ENCODE data around the gene GTF3C1. TPM values are rescaled to one million over a fixed set of nuclear protein-coding genes. Genes with fewer than 3 reads are reported as not detected.

Gene GTF3C1
- total and polyA plus RNA-seq, 12 donors = 51.0 to 225 (median 84.3) TPM

GRCh38 chr16:27597361-27597760 is 47.6 kb upstream of the GTF3C1 start:
- 91 to 97% (median 94%) methylated on average over 3 of the region's 3 CpGs for WGBS, 4 donors
- Histone ChIP-seq H3K9me3 (replicated peaks in 1 of 3) (no peaks in the 10 kb centered on the region), H3K36me3 (replicated peaks in 1 of 2) (no peaks in the 10 kb centered on the region), H3K4me1 (replicated peaks in 1 of 2) (no peaks in the 10 kb centered on the region), H3K27ac (no peak overlapping the region), H3K27me3 (no peaks in the 10 kb centered on the region), H3K4me3 (no peak overlapping the region)
- TF ChIP-seq POLR2A (IDR thresholded peaks at IDR 0.05) = no peak
- no peak for TF ChIP-seq CTCF (IDR thresholded peaks at IDR 0.05)
- intact Hi-C loops (cut with DNase I) = no loop called here
- no peak for DNase-seq

- 88 to 98% (median 95%) methylated on average over 4 of the region's 4 CpGs for WGBS, 4 donors
- H3K27me3 ChIP-seq = no peaks in the 10 kb centered on the region
- H3K36me3 ChIP-seq (replicated peaks in 1 of 2) = no peaks in the 10 kb centered on the region
- DNase-seq = no peak
- no peak overlapping the region for H3K4me3 ChIP-seq
- H3K4me1 ChIP-seq (replicated peaks in 1 of 2) = no peaks in the 10 kb centered on the region
- H3K9me3 ChIP-seq (replicated peaks in 1 of 3) = no peaks in the 10 kb centered on the region
- no peak overlapping the region for H3K27ac ChIP-seq
- intact Hi-C loops (cut with DNase I) = no loop called here
- TF ChIP-seq CTCF (IDR thresholded peaks at IDR 0.05) (no peak), POLR2A (IDR thresholded peaks at IDR 0.05) (no peak)
These were observed 46.7 kb upstream of the GTF3C1 start for GRCh38 chr16:27596411-27596810.

- no peak overlapping the region for H3K4me3 ChIP-seq
- H3K4me1 ChIP-seq (replicated peaks in 1 of 2) = no peaks in the 10 kb centered on the region
- no peak for TF ChIP-seq POLR2A (IDR thresholded peaks at IDR 0.05)
- no peak for TF ChIP-seq CTCF (IDR thresholded peaks at IDR 0.05)
- no peaks in the 10 kb centered on the region for H3K27me3 ChIP-seq
- 78 to 86% (median 84%) methylated on average over 6 of the region's 6 CpGs for WGBS, 4 donors
- intact Hi-C loops (cut with DNase I) = no loop called here
- no peaks in the 10 kb centered on the region for H3K9me3 ChIP-seq (replicated peaks in 1 of 3)
- DNase-seq = no peak
- H3K36me3 ChIP-seq (replicated peaks in 1 of 2) = no peaks in the 10 kb centered on the region
- no peak overlapping the region for H3K27ac ChIP-seq
These were observed 46.3 kb upstream of the GTF3C1 start for GRCh38 chr16:27595993-27596392.

- no peak for TF ChIP-seq POLR2A (IDR thresholded peaks at IDR 0.05)
- TF ChIP-seq CTCF (IDR thresholded peaks at IDR 0.05) = no peak
- Histone ChIP-seq H3K9me3 (replicated peaks in 1 of 3) (no peaks in the 10 kb centered on the region), H3K4me3 (no peak overlapping the region), H3K4me1 (replicated peaks in 1 of 2) (no peaks in the 10 kb centered on the region), H3K27me3 (no peaks in the 10 kb centered on the region), H3K36me3 (replicated peaks in 1 of 2) (no peaks in the 10 kb centered on the region), H3K27ac (no peak overlapping the region)
- no peak for DNase-seq
- WGBS, 4 donors = 73 to 82% (median 80%) methylated on average over 4 of the region's 4 CpGs
- intact Hi-C loops (cut with DNase I) = no loop called here
These were observed 45.8 kb upstream of the GTF3C1 start for GRCh38 chr16:27595475-27595874.

Measured in adrenal gland (tissue), 12 donors.